GM12801 (cell line): ENCODE data around the gene SLC20A1.

Experiments used
- TF ChIP-seq, protein P1 (sequence below): IDR thresholded peaks from one replicate; pipeline ENCODE4 v1.5.1; 2011; ENCODE audit warnings: control low read depth; ENCODE audit not compliant: insufficient read length; ENCODE audit errors: extremely low read depth

Gene SLC20A1

DNA sequence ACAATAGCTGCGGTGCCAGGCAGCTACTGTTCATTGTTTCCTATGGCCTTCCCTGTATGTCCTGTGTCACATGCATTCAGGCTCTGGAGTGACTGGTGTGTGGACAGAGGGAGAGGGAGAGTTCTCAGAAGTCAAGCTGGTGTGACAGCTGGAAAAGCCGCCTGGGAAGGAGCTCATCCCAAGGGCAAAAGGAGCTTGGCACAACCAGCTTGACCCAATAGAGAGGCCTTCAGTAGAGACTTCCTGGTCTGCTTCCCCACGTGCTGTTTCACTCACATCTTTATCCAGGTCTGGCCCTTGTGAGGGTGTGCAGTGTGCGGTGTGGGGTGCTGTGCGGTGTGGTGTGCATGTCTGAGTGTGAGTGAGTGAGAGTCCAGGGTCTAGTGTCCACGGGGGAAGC lies 64.0 kb downstream of the SLC20A1 start:
- TF ChIP-seq, protein P1, sequence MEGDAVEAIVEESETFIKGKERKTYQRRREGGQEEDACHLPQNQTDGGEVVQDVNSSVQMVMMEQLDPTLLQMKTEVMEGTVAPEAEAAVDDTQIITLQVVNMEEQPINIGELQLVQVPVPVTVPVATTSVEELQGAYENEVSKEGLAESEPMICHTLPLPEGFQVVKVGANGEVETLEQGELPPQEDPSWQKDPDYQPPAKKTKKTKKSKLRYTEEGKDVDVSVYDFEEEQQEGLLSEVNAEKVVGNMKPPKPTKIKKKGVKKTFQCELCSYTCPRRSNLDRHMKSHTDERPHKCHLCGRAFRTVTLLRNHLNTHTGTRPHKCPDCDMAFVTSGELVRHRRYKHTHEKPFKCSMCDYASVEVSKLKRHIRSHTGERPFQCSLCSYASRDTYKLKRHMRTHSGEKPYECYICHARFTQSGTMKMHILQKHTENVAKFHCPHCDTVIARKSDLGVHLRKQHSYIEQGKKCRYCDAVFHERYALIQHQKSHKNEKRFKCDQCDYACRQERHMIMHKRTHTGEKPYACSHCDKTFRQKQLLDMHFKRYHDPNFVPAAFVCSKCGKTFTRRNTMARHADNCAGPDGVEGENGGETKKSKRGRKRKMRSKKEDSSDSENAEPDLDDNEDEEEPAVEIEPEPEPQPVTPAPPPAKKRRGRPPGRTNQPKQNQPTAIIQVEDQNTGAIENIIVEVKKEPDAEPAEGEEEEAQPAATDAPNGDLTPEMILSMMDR: no peak

DNA sequence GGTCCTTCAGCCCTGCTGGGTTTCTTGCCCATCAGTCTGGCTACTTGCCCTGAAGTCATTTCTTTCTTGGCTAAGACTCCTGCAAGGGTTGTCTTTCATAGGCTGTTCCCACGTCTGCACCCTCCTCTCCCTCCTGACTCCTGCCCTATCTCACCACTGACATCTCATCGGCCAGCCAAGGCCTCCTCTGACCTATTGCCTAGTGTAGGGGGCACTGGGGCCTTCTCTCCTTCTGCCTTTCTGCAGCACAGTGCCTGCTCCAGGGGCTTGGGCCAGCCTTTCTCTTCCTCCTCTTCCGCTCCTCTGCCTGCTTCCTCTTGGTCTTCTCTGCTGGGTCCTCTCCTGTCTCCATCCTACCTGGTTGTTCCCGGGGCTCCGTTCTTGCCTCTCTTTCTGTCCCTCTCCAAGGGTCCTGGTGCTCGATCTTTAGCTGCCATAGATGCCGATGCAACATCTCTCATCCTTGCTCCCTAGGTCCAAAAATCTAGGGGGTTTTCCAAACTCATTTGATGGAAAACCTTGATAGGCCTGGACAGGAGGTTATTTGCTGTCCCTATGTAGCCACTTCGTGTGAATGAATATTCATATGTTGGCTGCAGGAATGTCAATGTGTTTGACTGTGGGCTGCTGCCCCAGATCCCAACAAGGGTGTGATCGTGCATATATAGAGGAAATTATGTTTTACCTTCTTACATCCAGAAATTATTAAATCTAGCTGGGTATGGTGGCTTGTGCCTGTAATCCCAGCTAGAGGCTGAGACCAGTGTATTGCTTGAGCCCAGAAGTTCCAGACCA lies 65.4 kb downstream of the SLC20A1 start:
- TF ChIP-seq, protein P1: no peak

DNA sequence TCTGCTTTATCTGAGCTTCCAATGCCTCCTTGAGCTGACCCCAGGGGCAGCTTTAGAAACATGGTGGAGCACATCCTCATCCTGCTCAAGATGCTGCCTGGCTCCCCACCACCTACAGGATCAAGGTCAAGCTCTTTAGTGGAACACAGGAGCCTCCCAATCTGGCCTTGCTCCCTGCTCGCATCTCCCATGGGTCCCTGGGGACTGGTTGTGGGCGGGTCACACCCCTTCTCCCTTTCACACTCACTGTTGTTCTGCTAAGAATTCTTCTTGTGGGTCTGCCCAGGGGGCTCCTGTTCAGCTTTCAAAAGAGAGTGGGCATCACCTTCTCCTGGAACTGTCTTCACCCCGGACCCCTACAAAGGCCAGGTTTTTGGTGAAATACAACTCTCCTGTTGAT lies 66.7 kb downstream of the SLC20A1 start:
- TF ChIP-seq, protein P1: no peak

DNA sequence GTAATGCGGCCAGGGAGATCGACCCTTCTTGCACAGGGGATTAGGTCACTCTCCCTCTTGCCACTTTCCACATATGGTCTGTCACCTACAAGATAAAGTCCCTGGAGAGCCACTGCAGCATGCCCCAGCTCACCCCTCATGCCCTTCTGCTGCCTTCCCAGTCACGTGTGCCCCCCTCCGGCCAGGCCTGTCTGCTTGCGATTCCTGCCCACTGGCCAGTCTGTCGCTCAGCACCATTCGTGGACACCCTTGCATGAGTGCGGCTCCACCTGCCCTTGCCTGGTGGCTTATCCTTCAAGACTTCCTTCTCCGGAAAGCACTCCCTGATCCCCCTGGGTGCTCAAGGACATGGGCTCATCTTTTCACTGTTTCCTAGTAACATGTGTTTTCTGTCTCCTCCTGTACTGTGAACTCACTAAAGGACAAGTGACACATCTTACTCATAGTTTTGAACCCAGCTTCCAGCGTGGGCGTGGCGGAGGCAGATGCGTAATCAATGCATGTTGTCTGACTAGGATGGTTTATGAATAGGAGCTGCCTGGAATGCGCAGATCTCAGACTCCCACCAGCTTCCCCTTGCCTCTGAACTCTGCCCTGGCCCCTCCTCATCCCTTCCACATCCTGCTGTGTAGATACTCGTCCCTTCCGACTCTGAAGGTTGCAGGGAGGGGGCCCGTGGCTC lies 67.3 kb downstream of the SLC20A1 start:
- TF ChIP-seq, protein P1: no peak
